Measurements from ENCODE around the gene COL6A3.
"Not testable (repeated sequence)": the region's sequence is repeated elsewhere in the genome, so short reads cannot be mapped to it uniquely, and the experiment has no call there.

Gene COL6A3

GRCh38 chr2:237380768-237381167 is 33.2 kb downstream of the COL6A3 start:
- DNase-seq, result no peak

- DNase-seq, result no peak
Observed at GRCh38 chr2:237379636-237380035, 34.3 kb downstream of the COL6A3 start.

- DNase-seq, result no peak
Observed at GRCh38 chr2:237378650-237379049, 35.3 kb downstream of the COL6A3 start.

DNA sequence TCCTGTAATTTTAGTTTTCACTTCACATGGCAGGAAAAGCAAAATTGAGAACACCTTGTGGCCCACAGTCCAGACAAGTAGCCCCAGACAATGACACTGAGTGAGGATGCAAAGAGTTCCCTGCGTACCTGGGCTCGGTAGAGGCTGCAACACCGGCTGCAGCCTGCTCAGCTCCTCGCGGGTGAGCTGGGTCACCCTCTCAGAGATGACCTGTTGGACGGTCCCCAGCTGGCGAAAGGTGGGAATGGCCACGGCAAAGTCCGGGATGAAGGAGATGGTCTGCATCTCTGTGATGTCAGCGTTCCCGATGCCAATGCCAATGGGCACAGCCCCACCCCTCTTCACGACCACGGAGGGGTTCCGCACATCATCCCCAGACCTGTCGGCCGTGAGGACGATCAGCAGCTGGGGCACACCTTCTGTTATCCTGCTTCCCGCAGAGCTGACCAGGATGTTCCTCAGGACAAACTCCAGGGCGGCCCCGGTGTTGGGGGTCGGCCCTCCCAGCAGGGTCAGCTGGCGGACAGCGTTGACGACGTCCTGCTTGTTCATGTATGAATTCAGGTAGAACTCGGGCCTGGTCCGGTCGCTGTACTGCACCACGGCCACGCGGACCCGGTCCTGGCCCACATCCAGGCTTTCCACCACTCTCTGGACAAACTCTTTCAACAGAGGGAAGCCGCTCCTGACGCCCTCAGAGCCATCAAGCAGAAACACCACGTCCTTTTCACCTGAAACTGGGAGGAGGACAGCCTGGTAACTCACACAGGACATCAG is 39.5 kb downstream of the COL6A3 start:
- no peak for DNase-seq

DNA sequence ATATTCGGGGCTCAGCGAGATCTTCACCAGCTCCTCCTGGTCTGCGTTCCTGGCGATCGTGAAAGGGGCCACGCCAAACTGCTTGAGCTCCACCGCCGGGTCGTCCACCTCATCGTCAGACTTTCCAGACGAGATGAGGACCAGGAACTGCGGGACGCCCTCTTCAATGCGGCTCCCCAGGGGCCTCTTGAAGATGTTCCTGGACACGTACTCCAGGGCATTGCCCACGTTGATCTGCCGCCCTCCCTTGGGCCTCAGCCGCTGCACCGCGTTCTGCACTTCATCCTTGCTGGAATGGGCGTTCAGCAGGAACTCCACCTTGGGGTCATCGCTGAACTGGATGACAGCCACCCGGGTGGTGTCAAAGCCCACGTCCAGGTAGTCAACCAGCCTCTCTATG is 42.1 kb downstream of the COL6A3 start:
- DNase-seq, result no peak

DNA sequence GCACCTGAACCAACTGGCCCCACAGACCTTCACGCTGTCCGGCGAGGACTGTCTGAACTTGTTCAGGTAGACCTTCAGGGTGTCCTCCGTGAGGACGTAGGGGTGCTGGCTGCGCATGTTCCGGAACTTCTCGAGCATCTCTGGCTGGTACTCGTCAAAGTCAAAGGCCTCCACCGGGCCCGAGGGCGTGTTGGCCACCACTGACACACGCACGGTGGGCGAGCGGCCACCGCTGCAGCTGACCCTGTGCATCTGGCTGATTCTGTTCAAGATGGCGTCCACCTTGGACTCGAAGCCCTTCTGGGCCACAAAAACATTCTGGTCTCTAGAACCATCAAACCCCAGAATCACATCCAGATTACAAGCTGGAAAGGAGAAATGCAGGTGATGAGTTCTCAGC is 48.3 kb downstream of the COL6A3 start:
- DNase-seq, result no peak

GRCh38 chr2:237364655-237365054 is 49.3 kb downstream of the COL6A3 start:
- DNase-seq, result no peak

DNA sequence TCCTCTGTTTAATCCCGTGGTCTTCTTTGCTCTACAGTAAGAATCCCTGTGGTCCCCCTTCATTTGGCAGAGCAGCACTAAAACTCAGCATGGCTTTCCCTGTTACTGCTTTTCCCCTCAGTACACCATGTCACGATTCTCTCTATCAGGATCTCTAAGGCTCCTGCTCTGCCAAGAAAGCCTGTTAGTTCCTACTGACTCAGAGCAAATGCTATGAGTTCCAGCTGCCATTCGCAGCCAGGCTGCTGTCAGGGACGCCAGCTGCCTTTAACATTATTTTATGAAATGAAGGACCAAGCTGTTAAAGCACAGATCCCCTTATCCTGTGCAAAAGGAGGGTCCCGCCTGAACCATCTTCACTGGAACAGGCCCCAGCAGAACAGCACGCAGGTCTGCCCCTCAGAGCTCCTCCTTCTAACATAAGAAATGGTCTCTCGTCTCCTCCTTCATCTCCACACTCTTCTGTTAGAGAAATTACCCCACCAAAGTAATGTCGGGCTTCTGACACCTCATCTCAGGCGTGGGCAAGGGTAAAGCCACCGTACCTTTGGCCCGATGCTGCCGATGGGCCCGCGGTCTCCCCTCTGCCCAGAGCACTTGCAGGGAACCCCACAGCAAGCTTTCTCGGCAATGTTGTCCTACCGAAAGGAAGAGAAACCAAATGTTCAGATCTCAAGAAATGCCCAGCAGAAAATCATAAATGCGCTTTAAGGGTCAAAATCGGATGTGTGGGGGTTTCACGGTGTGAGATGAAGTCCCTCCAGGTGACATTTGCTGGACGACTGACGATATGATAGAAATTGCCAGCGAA is 52.6 kb downstream of the COL6A3 start:
- DNase-seq, result peak; percentile 47

- no peak for DNase-seq
Observed at GRCh38 chr2:237359894-237360780, 53.8 kb downstream of the COL6A3 start.

GRCh38 chr2:237359518-237359840 is 54.5 kb downstream of the COL6A3 start:
- no peak for DNase-seq

- no peak for DNase-seq
Observed at GRCh38 chr2:237358721-237359517, 55.0 kb downstream of the COL6A3 start.

DNA sequence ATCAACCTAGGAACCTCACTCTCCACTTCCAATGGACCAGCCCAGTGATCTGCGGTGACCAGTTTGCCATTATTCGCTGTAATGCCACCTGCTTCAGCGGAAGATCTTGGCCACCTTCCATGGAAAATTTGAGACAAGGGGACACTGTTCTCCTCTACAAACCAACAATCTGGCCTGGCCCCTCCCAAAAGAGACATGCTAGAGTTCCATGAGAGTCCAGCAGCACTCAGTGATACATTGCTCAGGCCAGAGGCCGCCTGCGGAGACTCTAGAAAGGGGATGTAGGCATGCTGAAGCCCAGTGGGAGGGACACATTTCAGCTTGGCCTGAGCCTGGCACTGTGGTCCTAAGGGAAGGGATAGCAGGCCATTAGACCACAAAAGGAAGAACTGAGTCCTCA is 58.3 kb downstream of the COL6A3 start:
- DNase-seq, result no peak

- no peak for DNase-seq
Observed at GRCh38 chr2:237354892-237355291, 59.1 kb downstream of the COL6A3 start.

DNA sequence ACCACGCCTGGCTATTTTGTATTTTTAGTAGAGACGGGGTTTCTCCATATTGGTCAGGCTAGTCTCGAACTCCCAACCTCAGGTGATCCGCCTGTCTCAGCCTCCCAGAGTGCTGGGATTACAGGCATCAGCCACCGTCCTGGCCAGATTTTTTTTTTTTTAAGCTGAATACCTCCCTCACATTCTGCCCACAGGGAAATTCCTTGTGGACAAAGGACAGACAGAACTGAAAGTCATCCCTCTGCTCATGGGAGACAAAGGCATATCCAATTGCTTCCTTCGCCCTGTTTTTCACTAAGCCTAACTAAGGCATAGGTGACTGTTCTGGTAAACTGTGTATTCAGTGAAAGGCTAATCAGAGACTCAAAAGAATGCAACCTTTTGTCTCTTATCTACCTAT is 59.8 kb downstream of the COL6A3 start:
- DNase-seq, result not testable (repeated sequence)

DNA sequence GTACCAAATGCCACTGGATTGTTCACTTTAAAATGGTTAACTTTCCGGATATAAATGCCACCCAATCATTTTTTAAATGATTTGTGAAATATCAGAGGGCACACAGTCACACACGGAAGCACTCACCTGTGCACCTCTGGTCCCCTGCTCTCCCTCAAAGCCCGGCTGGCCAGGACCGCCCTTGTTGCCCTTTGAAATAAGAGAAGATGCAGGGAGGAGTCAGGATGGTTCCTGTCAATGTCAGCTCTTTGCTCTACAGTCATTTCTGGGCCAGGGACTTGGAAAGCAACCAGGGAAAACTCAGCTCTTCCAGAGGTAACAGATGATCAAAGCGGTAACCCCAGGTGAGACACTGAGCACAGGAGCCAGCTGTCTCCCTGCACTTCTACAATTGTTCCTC is 60.7 kb downstream of the COL6A3 start:
- no peak for DNase-seq

- no peak for DNase-seq
Observed at GRCh38 chr2:237352279-237352845, 61.6 kb downstream of the COL6A3 start.

DNA sequence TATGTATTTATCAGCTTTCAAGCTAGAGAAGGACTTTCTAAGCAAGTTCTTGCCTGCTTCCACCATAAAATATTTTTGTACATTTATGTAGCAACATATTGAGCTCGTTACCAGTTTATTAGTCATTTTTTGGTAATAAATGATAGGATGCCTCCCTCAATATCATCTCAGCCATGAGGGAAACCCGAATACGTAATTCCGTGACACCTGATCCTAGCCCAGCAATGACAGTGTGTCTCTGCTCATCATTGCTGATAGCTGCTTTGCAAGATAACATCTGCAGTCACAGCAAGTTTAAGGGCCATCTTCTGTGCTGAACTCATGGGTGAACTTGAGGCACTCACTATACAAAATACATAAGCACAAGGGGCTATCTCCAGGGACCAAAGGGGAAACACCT is 62.2 kb downstream of the COL6A3 start:
- no peak for DNase-seq

GRCh38 chr2:237351046-237351445 is 62.9 kb downstream of the COL6A3 start:
- DNase-seq, result no peak

DNA sequence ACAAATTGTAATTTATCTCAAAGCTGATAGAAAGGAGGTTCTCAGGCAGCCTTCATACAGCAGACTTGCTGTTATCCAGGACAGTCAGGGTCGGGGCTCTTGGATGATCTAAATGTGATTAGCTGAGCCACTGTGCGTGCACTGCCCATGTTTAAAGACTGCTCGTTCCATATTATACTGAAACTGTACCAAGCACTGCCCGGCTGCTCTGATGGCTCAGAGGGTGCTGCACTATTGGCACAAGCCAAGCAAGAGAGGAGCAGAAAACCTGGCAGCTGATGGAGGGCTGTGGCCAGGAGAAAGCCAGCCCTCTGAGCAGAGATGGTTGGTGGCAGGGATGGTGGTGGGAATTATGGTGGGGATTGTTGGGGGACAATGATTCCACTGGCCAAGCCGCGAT is 63.4 kb downstream of the COL6A3 start:
- no peak for DNase-seq

DNA sequence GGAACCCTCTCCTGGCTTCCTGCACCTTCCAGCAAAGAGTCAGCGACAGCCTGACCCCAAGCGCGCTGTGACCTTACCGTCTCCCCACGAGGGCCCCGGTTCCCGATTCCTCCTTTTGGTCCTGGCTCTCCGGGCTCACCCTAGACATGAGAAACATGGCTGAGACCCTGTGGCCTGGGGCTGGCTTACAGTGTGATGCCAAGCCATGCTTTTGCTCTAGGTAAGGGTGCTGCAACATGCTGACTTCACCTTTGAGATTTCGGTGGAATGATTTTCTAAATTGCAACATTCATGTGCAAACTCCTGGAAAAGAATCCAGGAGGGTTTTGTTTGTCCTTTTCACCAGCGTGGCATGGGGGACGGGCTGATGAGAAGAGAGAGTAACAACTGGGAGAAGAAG is 63.9 kb downstream of the COL6A3 start:
- DNase-seq, result no peak

DNA sequence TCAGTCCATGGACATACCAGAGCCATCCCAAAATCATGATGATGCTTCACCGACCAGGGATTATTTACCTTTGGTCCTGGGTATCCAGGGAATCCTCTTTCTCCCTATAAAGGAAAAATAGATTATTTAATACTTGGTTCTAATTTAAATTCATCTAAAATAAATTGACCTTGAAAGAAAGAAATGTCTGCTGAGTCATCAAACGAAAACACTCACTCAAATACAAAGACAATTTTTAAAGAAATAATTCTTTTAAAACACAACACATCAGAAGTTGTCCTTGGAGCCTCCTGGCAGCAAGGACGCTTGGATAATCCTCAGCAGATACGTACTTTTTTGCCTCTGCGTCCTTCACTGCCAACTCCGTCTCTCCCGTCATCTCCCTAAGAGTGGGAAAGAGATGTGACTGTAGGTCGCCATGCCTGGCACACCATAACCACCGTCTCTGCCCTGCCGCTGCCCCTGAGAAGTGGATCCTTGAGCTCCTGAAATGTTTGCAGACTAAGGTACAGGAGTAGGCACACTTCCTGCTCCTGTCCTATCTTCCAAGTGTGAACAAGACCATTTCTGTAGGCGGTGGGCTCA is 65.6 kb downstream of the COL6A3 start:
- no peak for DNase-seq

All from femur (tissue), 1 donor.